ENCODE results near the gene CAPN6. TPM values are rescaled to one million over a fixed set of nuclear protein-coding genes. Genes with fewer than 3 reads are reported as not detected.

Gene CAPN6
- total RNA-seq, 1 donor from 2014 or later: 1.5 TPM

DNA sequence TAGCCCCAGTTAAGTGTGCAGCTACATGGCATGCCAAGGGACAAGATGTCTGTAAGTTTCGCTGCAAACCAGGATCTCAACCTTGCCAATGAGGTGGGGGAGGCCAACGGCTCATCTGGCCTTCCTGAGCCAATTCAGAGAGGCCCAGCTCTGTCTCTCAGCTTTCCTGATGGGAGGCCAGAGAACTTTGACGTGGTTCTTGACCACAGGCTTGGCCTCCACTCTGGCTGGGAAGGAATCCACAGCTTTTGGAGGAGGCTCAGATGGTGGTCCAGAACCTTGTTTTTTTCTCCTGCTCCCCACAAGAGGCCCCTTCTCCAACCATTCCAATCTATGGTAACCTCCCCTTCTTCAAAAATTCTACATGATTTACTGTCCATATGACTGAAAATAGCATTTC, 9.8 kb downstream of the CAPN6 start:
- Mint-ChIP-seq H3K4me3 (ENCODE audit: unreplicated experiment) (no peak overlapping the region), H3K4me1 (ENCODE audit: unreplicated experiment) (peaks cover 7% of the 10 kb centered on the region), H3K27me3 (ENCODE audit: unreplicated experiment) (peaks cover 1% of the 10 kb centered on the region), H3K9me3 (ENCODE audit: unreplicated experiment) (no peaks in the 10 kb centered on the region), H3K27ac (ENCODE audit: unreplicated experiment) (no peak overlapping the region), H3K36me3 (ENCODE audit: low read depth, unreplicated experiment) (no peaks in the 10 kb centered on the region)
- no peak for DNase-seq (ENCODE audit: low spot score)
- TF ChIP-seq, protein P1, sequence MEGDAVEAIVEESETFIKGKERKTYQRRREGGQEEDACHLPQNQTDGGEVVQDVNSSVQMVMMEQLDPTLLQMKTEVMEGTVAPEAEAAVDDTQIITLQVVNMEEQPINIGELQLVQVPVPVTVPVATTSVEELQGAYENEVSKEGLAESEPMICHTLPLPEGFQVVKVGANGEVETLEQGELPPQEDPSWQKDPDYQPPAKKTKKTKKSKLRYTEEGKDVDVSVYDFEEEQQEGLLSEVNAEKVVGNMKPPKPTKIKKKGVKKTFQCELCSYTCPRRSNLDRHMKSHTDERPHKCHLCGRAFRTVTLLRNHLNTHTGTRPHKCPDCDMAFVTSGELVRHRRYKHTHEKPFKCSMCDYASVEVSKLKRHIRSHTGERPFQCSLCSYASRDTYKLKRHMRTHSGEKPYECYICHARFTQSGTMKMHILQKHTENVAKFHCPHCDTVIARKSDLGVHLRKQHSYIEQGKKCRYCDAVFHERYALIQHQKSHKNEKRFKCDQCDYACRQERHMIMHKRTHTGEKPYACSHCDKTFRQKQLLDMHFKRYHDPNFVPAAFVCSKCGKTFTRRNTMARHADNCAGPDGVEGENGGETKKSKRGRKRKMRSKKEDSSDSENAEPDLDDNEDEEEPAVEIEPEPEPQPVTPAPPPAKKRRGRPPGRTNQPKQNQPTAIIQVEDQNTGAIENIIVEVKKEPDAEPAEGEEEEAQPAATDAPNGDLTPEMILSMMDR (IDR thresholded peaks at IDR 0.05; ENCODE audit: unreplicated experiment): no peak

DNA sequence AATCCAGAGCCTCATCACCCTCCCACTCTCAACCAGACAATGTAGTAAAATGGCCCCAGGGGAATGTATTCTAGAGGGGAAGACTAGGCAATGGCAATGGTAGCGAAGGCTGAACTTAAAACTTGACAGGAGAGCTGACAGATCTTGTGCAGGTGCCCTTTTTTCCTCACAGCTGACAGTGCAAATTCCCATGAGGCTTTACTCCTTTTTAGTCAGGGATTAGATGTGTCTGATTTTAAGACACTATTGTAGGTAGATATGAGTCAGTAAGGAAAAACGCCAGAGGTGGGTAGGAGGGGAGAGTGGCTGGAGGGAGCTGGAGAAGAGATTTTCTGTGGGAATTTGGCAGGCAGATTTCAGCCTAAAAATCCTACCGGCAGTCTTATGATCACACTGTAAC, 10.7 kb downstream of the CAPN6 start:
- Mint-ChIP-seq H3K4me3 (ENCODE audit: unreplicated experiment) (no peak overlapping the region), H3K36me3 (ENCODE audit: low read depth, unreplicated experiment) (no peaks in the 10 kb centered on the region), H3K27ac (ENCODE audit: unreplicated experiment) (no peak overlapping the region), H3K9me3 (ENCODE audit: unreplicated experiment) (no peaks in the 10 kb centered on the region), H3K4me1 (ENCODE audit: unreplicated experiment) (peaks cover 7% of the 10 kb centered on the region), H3K27me3 (ENCODE audit: unreplicated experiment) (peaks cover 1% of the 10 kb centered on the region)
- DNase-seq (ENCODE audit: low spot score): no peak
- TF ChIP-seq, protein P1 (IDR thresholded peaks at IDR 0.05; ENCODE audit: unreplicated experiment): no peak

DNA sequence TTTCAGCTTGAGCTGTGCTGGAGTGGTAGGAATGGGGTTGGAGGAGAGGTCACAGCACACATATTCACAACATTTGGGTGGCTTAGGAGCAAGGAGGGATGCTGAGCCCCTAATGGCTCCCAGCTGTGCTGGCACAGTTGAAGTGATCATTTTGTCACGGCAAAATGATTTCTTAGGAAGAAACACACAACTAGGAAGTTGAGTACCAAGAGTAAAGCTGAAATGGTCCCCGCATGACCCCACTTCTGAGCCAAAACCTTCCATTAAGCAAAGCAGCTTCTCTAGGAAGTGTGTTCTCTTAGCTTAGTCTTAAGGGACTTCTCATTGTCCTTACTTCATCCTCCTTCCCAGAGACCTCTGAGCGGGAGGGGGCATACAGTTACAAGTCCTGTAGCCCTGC, 12.6 kb downstream of the CAPN6 start:
- no peak overlapping the region for H3K27ac Mint-ChIP-seq (ENCODE audit: unreplicated experiment)
- H3K4me1 Mint-ChIP-seq (ENCODE audit: unreplicated experiment): peaks cover 7% of the 10 kb centered on the region
- H3K27me3 Mint-ChIP-seq (ENCODE audit: unreplicated experiment): peaks cover 1% of the 10 kb centered on the region
- no peak for DNase-seq (ENCODE audit: low spot score)
- no peaks in the 10 kb centered on the region for H3K9me3 Mint-ChIP-seq (ENCODE audit: unreplicated experiment)
- H3K36me3 Mint-ChIP-seq (ENCODE audit: low read depth, unreplicated experiment): no peaks in the 10 kb centered on the region
- no peak overlapping the region for H3K4me3 Mint-ChIP-seq (ENCODE audit: unreplicated experiment)
- TF ChIP-seq, protein P1 (IDR thresholded peaks at IDR 0.05; ENCODE audit: unreplicated experiment): no peak

DNA sequence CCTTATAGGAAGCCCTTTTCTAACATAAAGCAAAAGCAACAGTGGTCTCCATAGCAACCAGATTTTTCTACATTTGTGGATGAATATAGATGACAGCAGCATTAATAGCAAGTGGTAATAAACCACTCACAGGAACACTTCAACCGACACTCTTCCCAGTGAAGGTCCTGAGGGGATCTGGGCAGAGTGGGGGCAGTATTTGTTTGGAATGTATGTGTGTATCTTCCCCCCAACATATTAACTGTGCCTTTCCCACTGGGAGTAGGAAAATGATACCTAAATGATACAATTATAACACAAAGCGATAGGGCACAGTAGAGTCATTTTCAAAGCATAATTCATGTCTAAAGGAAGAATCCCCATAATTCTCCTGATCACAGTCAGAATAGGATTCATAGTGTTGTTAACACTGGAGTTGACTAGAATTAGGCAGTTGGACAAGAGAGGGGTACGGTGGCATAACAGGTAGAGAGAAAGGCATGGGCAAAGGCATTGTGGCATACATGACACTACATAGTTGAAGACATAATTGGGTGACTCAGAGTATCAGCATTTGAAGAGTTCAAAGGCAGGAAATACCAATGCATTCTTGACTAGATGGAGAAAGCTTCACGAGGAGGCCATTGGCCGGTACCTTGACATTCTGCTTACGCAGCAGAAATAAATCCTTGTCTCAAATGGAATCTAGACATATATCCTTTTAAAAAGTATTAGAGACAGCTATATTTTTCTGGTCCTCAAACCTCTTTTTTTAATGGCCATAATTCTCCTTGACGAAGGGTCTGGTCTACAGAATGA, 15.2 kb downstream of the CAPN6 start:
- TF ChIP-seq, protein P1 (IDR thresholded peaks at IDR 0.05; ENCODE audit: unreplicated experiment): no peak
- Mint-ChIP-seq H3K36me3 (ENCODE audit: low read depth, unreplicated experiment) (no peaks in the 10 kb centered on the region), H3K27ac (ENCODE audit: unreplicated experiment) (no peak overlapping the region), H3K27me3 (ENCODE audit: unreplicated experiment) (peaks cover 3% of the 10 kb centered on the region), H3K9me3 (ENCODE audit: unreplicated experiment) (no peaks in the 10 kb centered on the region), H3K4me1 (ENCODE audit: unreplicated experiment) (no peaks in the 10 kb centered on the region), H3K4me3 (ENCODE audit: unreplicated experiment) (no peak overlapping the region)
- DNase-seq (ENCODE audit: low spot score): no peak

DNA sequence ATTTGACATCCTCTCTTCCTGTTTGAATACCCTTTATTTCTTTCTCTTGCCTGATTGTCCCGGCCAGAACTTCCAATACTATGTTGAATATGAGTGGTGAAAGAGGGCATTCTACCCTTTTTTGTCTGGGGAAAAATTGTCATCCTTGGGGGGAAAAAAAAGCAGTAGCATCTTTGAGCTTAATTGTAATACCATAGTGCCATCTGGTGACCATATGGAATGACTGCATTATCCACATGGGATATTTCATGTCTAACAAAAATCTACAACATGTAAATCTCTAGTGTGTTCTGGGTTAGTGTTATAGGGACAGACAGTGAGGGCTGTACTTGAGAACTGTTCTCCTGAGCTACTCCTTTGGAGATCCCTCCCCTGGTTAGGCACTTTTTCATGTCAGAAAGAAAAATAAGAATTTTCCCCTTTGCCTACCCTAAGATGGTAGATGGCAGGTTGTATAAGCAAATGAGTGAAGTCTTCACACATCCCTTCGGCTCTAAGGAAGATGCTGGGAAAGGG, 26.0 kb downstream of the CAPN6 start:
- no peaks in the 10 kb centered on the region for H3K9me3 Mint-ChIP-seq (ENCODE audit: unreplicated experiment)
- no peak overlapping the region for H3K4me3 Mint-ChIP-seq (ENCODE audit: unreplicated experiment)
- H3K27ac Mint-ChIP-seq (ENCODE audit: unreplicated experiment): no peak overlapping the region
- no peaks in the 10 kb centered on the region for H3K36me3 Mint-ChIP-seq (ENCODE audit: low read depth, unreplicated experiment)
- H3K27me3 Mint-ChIP-seq (ENCODE audit: unreplicated experiment): peaks cover 1% of the 10 kb centered on the region
- no peak for DNase-seq (ENCODE audit: low spot score)
- TF ChIP-seq, protein P1 (IDR thresholded peaks at IDR 0.05; ENCODE audit: unreplicated experiment): no peak
- H3K4me1 Mint-ChIP-seq (ENCODE audit: unreplicated experiment): no peaks in the 10 kb centered on the region

Data from endothelial cell (in vitro differentiated cells).